ENCODE measurements around the gene GABRG3.

DNA sequence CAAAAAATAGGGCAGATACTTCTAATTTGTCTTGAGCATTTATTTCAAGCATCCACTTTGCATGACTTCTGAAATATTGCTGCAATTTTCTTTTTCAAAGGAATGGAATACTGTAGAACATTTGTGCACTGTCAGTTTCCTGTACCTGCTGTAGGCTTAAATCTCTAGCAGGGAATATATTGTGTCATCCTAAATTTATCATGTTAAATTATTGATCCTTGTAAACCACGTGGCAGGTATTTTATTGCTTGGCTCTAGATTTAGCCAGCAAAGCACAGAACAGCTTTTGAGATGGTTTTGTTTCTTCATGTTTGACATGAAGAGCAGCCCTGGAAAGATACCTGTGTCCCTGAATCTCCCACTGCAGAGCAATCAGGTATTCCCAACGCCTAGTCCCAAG lies 470.1 kb downstream of the GABRG3 start:
- TF ChIP-seq, protein P1, sequence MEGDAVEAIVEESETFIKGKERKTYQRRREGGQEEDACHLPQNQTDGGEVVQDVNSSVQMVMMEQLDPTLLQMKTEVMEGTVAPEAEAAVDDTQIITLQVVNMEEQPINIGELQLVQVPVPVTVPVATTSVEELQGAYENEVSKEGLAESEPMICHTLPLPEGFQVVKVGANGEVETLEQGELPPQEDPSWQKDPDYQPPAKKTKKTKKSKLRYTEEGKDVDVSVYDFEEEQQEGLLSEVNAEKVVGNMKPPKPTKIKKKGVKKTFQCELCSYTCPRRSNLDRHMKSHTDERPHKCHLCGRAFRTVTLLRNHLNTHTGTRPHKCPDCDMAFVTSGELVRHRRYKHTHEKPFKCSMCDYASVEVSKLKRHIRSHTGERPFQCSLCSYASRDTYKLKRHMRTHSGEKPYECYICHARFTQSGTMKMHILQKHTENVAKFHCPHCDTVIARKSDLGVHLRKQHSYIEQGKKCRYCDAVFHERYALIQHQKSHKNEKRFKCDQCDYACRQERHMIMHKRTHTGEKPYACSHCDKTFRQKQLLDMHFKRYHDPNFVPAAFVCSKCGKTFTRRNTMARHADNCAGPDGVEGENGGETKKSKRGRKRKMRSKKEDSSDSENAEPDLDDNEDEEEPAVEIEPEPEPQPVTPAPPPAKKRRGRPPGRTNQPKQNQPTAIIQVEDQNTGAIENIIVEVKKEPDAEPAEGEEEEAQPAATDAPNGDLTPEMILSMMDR (IDR thresholded peaks at IDR 0.05): no peak
- TF ChIP-seq POLR2A (IDR thresholded peaks at IDR 0.05) (no peak), POLR2AphosphoS5 (IDR thresholded peaks at IDR 0.05; ENCODE audit: insufficient read depth in 1 of 2, low read depth in 1 of 2) (no peak)

Data from vagina (tissue), 2 donors.